ENCODE results near the gene OR5AK2. TPM values are rescaled to one million over a fixed set of nuclear protein-coding genes. Genes with fewer than 3 reads are reported as not detected.

OR5AK2 gene
- total and polyA plus RNA-seq, 2 donors (not counting 3 experiments of a cell fraction or from before 2014, with no cell fraction given) = not detected

GRCh38 chr11:56948991-56949515 lies 39.7 kb upstream of the OR5AK2 start:
- no peak overlapping the region for H2AFZ ChIP-seq (ENCODE audit: low read depth, low read length)
- H3K79me2 ChIP-seq (ENCODE audit: control insufficient read depth, insufficient read depth, low read length) = no peaks in the 10 kb centered on the region
- H3K9me1 ChIP-seq (replicated peaks; ENCODE audit: control insufficient read depth, extremely low read depth, insufficient read depth, low read length) = no peaks in the 10 kb centered on the region
- BruUV-seq (replicated peaks) = no TSS peak
- no peaks in the 10 kb centered on the region for H3K9me3 ChIP-seq (replicated peaks; ENCODE audit: control insufficient read depth, insufficient read depth, low read length)
- DNase-seq (ENCODE audit: low read depth, low spot score) (no peak), FAIRE-seq (no peak)
- POLR2A ChIA-PET = no interaction called here
- CTCF ChIA-PET = no interaction called here
- H3K9ac ChIP-seq (replicated peaks; ENCODE audit: extremely low read depth, insufficient read depth, low read length) = no peak overlapping the region
- intact Hi-C loops (cut with micrococcal nuclease) (no loop called here), dilution Hi-C loops (cut with MboI; ENCODE audit: extremely low pct_ligation_motif_present, low sequenced_read_pairs) (no loop called here)
- no peaks in the 10 kb centered on the region for H4K20me1 ChIP-seq (replicated peaks; ENCODE audit: control insufficient read depth, extremely low read depth, insufficient read depth, low read length)
- H3K4me1 ChIP-seq (ENCODE audit: control insufficient read depth, extremely low read depth, insufficient read depth, low read length) = no peaks in the 10 kb centered on the region
- TF ChIP-seq FOS (IDR thresholded peaks at IDR 0.05; ENCODE audit: borderline replicate concordance, insufficient read depth, low read length) (no peak), JUN (IDR thresholded peaks at IDR 0.05; ENCODE audit: borderline replicate concordance, insufficient read depth, insufficient read length, low read depth) (no peak), GATA2 (IDR thresholded peaks at IDR 0.05; ENCODE audit: insufficient read depth, insufficient read length, low read depth, low read length) (no peak), CTCF (IDR thresholded peaks at IDR 0.05; ENCODE audit: extremely low read depth in 1 of 2, insufficient read depth in 1 of 2, low read depth in 1 of 2, low read length in 2 of 2) (no peak), EZH2 (IDR thresholded peaks at IDR 0.05; ENCODE audit: borderline replicate concordance, low read depth, low read length, severe bottlenecking) (no peak), POLR2A (IDR thresholded peaks at IDR 0.05; ENCODE audit: low read depth, low read length) (no peak), MYC (IDR thresholded peaks at IDR 0.05; ENCODE audit: low read depth, low read length) (no peak), POLR2AphosphoS5 (IDR thresholded peaks at IDR 0.05; ENCODE audit: insufficient read depth, low read depth, low read length) (no peak)
- TF ChIP-seq, protein P1, sequence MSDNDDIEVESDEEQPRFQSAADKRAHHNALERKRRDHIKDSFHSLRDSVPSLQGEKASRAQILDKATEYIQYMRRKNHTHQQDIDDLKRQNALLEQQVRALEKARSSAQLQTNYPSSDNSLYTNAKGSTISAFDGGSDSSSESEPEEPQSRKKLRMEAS (IDR thresholded peaks at IDR 0.05; ENCODE audit: insufficient read depth, insufficient read length) = no peak
- H3K4me2 ChIP-seq (ENCODE audit: insufficient read depth, low read length) = no peak overlapping the region
- no peaks in the 10 kb centered on the region for H3K36me3 ChIP-seq (ENCODE audit: control insufficient read depth in 2 of 2, extremely low read depth in 1 of 2, insufficient read depth in 2 of 2, low read length in 2 of 2)
- no peak overlapping the region for H3K27ac ChIP-seq (ENCODE audit: insufficient read depth, low read depth, low read length)
- no peaks in the 10 kb centered on the region for H3K27me3 ChIP-seq (ENCODE audit: control insufficient read depth in 2 of 2, insufficient read depth in 2 of 2, low read length in 2 of 2)
- H3K4me3 ChIP-seq (replicated peaks in 1 of 3; ENCODE audit: insufficient read depth in 1 of 3, low read depth in 1 of 3, low read length in 3 of 3) = no peak overlapping the region

All from endothelial cell of umbilical vein (primary cell).